Stimulated activated CD8-positive, alpha-beta memory T cell treated with anti-CD3 and anti-CD28 coated beads, Interleukin-4, amount 100 ng/mL, for 4 hours (primary cell): ENCODE data around the gene TMEM225B.
"Not testable (repeated sequence)": the region's sequence is repeated elsewhere in the genome, so short reads cannot be mapped to it uniquely, and the experiment has no call there.

Experiments used
- DNase-seq, 2 donors: peaks; one replicate each; pipeline ENCODE4 v3.0.0-alpha.2; 2020; ENCODE audit warnings: low read depth in 2 of 2, low spot score in 1 of 2

The TMEM225B gene

GRCh38 chr7:99653754-99654153, 55.7 kb downstream of the TMEM225B start:
- DNase-seq, result no peak

GRCh38 chr7:99654626-99655025, 56.6 kb downstream of the TMEM225B start:
- DNase-seq, result not testable (repeated sequence)

GRCh38 chr7:99657879-99658278, 59.8 kb downstream of the TMEM225B start:
- not testable (repeated sequence) for DNase-seq
